ENCODE measurements around the gene PCDHGC3.

The PCDHGC3 gene

DNA sequence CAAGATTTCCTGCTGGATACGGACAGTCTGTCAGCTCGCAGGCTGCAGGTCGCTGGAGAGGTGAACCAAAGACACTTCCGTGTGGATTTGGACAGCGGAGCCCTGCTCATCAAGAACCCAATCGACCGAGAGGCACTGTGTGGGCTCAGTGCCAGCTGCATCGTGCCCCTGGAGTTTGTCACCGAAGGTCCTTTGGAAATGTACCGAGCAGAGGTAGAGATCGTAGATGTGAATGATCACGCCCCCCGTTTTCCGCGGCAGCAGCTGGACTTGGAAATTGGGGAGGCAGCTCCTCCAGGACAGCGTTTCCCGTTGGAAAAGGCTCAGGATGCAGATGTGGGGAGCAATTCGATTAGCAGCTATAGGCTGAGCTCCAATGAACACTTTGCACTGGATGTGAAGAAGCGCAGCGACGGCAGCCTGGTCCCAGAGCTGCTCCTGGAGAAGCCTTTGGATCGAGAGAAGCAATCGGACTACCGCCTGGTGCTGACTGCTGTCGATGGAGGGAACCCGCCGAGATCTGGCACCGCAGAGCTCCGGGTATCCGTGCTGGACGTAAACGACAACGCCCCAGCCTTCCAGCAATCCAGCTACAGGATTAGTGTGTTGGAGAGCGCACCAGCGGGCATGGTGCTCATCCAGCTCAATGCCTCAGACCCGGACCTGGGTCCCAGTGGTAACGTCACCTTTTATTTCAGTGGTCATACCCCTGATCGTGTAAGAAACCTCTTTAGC lies 9.7 kb downstream of the PCDHGC3 start:
- DNase-seq (ENCODE audit: low read depth) = no peak

DNA sequence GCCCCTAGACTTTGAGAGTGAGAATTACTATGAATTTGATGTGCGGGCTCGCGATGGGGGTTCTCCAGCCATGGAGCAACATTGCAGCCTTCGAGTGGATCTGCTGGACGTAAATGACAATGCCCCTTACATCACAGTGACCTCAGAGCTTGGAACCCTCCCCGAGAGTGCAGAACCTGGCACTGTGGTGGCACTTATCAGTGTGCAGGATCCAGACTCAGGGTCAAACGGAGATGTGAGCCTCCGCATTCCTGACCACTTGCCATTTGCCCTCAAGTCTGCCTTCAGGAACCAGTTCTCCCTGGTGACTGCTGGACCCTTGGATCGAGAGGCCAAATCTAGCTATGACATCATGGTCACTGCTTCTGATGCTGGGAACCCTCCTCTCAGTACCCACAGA lies 10.3 kb downstream of the PCDHGC3 start:
- no peak for DNase-seq (ENCODE audit: low read depth)

GRCh38 chr5:141487131-141487530 lies 11.4 kb downstream of the PCDHGC3 start:
- no peak for DNase-seq (ENCODE audit: low read depth)

DNA sequence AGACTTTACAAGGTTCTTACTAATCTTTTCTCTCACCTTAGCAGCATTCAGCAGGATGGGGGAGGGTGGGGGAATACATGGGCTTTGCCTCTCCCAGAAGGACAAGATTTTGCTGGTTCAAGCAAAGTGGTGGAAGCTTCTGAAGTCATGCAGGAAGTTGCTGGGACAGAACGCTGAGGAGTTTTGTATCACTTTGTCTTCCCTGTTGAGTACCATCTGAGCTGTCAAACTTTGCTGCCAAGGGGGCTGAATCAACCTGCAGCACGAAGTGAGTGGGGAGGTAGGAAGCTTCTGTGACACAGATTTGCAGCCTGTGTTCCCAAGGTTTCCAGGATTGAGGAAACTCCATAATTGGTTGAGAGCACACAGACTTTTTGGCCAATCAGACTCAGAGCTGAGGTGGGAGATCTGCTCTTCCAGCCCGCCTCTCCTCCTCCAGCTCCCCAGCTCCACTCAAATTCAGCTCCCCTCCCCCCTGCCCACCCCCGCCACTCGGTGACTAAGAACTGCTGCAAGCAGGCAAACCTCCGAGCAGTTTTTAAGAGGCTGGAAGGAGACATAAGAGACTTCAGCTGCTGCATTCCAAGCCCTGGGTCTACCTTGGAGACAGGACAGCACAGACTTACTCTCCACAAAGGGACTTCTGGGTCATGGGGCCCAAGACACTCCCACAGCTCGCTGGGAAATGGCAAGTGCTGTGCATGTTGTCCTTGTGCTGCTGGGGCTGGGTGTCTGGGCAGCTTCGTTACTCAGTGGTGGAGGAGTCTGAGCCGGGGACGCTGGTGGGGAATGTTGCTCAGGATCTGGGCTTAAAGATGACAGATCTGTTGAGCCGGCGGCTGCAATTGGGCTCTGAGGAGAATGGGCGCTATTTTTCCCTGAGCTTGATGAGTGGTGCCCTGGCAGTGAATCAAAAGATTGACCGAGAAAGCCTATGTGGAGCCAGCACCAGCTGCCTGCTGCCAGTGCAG lies 13.1 kb downstream of the PCDHGC3 start, which contains the start of gene PCDHGC5:
Gene PCDHGC5 (plus strand): TSS at position 491 of the 971 bp plus-strand sequence. CDS start 160 bp downstream, at position 651.
- DNase-seq (ENCODE audit: low read depth) = no peak

- DNase-seq (ENCODE audit: low read depth) = no peak
These were observed 14.1 kb downstream of the PCDHGC3 start for GRCh38 chr5:141489841-141490240.

- DNase-seq (ENCODE audit: low read depth) = no peak
These were observed 14.5 kb downstream of the PCDHGC3 start for GRCh38 chr5:141490271-141490670.

DNA sequence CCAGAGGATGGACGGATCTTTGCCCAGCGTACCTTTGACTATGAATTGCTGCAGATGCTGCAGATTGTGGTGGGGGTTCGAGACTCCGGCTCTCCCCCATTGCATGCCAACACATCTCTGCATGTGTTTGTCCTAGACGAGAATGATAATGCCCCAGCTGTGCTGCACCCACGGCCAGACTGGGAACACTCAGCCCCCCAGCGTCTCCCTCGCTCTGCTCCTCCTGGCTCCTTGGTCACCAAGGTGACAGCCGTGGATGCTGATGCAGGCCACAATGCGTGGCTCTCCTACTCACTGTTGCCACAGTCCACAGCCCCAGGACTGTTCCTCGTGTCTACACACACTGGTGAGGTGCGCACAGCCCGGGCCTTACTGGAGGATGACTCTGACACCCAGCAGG lies 15.0 kb downstream of the PCDHGC3 start:
- no peak for DNase-seq (ENCODE audit: low read depth)

DNA sequence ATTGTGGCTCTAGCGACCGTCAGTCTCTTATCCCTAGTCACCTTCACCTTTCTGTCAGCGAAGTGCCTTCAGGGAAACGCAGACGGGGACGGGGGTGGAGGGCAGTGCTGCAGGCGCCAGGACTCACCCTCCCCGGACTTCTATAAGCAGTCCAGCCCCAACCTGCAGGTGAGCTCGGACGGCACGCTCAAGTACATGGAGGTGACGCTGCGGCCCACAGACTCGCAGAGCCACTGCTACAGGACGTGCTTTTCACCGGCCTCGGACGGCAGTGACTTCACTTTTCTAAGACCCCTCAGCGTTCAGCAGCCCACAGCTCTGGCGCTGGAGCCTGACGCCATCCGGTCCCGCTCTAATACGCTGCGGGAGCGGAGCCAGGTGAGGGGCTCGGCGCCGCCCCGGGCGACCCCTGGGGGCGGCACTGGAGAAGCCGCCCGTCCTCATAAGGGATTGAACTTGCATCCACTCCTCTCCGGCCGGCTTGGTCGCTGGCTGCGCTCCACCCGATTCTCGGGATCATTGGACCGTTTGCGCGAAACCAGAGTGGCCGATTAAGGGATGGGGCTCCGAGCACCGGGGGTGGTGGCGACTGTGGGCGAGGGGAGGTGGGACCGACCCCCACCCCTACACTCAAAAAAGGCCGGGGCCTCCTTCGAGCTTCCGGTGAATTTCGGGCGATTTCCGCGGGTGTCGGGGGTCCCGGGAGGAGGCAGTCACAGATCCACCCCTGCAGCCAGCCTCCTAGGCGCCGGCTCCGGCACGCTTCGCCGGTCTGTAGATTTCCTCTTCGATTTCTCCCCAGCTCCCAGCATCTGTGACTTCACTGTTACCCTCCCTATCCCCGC lies 15.8 kb downstream of the PCDHGC3 start:
- no peak for DNase-seq (ENCODE audit: low read depth)

DNA sequence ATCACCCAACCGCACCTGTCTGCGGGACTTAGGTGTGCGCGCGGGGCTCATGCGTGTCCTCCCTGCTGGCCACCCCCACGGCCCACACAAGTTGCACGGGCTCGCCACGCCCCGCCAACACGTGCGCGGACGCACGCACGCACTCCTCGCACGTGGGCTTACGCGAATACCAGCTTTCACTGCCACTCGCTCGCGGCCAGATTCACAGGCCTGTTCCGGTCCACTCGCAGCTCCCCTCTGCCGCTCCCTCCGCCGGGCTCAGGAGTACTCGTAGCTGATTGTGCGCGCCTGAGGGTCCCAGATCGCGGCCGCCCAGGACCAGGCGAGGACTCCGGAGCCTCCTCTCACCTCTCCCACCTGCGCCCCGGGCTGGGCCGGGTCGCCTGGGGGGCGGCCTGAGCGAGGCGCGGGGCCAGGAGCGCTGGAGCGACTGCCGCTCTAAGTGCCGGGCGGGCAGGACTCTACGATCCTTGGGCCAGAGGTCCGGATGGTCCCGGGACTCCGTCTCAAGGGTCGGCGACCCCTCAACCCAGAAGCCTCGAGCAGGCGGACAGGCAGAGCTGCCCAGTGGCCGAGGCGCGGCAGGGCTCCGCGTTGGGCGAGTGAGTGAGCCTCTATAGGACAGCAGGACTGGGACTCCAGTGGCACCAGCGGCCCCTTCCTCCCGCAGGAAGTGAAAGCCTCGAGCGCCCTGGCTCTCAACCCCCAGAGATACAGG lies 16.6 kb downstream of the PCDHGC3 start:
- no peak for DNase-seq (ENCODE audit: low read depth)

- DNase-seq (ENCODE audit: low read depth) = no peak
These were observed 18.0 kb downstream of the PCDHGC3 start for GRCh38 chr5:141493500-141494422.

DNA sequence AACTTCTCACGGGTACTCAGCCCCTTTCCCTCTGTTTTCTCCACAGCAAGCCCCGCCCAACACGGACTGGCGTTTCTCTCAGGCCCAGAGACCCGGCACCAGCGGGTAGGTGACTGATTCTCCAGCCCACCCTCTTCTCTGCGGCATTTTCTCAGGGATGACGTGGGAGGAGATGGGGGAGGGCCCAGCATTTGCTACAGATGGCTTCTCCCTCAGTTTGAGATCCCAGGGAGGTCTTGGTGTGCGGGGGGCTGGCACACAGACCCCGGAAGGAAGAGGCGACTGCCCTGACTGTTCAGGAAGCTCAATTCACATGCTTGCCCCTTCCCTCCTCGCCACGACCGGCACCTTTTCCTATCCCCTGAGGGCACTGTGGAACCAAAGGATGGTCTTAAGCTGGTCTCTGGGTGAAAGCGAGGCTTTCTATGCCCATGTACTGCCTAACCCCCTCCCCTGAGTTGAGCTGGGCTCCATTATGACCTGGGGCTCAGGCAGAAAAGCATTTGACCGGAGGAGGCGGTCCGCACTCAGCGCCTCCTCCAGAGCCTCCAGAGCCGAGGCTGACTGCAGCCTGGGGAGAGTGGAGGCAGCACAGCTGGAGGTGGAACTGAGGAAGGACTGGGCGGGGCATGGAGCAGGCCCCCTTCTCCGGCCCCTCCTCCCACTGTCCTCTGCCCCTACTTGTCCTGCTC lies 19.1 kb downstream of the PCDHGC3 start:
- DNase-seq (ENCODE audit: low read depth) = no peak

GRCh38 chr5:141495453-141495811 lies 19.7 kb downstream of the PCDHGC3 start:
- no peak for DNase-seq (ENCODE audit: low read depth)

DNA sequence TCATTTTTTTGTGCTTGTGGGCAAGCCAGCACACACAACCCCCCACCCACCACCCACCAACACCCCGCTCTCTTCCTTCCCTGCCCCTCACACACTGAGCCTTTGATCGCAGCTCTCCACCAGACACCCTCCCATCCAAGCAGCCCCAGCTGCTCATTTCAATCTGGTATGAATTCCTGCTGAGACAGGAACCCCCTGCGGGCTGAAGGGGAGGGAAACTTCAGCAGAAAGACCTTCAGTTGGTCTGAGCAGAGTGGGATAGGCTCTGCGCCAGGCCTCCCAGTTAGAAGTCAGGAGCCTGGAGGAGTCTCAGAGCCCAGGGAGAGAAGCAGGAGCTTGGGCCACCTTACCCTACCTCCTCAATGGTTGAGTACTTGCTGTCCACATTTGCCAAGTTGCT lies 20.3 kb downstream of the PCDHGC3 start:
- DNase-seq (ENCODE audit: low read depth) = no peak

- no peak for DNase-seq (ENCODE audit: low read depth)
These were observed 26.0 kb downstream of the PCDHGC3 start for GRCh38 chr5:141501761-141502160.

GRCh38 chr5:141503681-141504080 lies 27.9 kb downstream of the PCDHGC3 start:
- no peak for DNase-seq (ENCODE audit: low read depth)

- DNase-seq (ENCODE audit: low read depth) = no peak
These were observed 28.4 kb downstream of the PCDHGC3 start for GRCh38 chr5:141504216-141504615.

DNA sequence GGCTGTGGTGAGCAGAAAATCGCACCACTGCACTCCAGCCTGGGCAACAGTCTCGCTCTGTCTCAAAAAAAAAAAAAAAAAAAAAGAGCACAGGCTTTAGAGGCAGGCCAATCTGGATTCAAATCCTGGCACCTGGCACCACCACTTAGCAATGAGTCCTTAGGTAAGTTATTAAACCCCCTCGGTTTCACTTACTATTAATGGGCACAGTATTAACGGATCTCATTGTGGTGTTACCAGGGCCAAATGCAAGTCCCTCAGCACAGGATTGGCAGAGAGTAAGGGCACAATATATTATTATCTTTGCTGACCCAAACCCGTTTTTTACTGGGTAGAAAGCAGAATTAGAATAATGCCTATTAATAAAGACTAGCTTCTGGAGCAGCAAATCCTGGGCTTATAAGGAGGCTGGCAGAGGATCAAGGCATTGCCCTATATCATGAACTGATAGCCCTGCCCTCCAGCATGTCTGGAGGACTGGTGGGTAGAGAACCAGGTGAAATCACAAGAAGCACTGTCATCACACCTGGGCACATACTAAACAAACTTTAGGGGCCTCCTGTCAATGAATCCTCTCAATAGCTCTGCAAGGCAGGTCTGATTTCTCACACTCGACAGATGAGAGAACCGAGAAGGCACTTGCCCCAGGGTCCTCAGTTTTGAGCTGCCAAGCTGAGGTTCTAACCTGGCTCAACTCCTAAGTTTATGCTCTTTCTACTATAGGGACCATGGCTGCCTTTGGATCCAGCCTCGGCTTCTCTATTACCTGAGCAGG lies 30.8 kb downstream of the PCDHGC3 start:
- DNase-seq (ENCODE audit: low read depth) = no peak

DNA sequence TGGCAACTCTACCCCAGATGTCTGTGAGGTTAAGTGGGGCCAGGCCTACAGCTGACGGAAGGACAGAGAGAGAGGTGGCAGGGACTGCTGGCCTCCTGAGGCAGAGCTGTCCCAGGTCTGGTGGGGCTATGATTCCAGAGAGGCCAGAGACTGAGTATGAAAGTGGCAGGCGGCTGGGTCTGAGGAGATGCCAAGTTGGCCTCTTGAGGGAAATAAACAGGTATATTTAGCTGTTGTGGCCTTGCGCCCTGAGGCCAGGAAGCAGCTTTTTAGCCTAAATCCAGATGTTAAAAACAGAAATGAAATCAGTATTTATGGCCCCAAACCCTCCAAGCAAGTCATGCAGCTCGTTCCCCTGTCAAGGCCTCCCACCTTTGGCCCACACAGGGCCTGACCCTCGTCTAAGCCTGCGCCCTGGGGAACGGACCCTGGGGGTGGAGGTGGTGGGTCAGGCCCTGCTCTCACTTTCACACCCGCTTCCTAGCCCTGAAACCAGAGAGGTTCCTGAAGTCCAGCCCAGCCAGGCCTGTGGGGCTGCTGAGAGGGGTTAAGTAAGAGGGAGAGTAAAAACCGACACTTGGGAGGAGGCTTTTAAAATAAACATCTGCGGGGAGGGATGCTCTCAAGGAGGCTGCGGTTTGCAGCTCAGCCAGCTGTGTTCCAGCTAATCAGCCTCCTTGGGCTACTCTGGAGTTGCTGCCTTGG lies 31.8 kb downstream of the PCDHGC3 start:
- no peak for DNase-seq (ENCODE audit: low read depth)
